ENCODE measurements around the gene NTHL1.

- TF ChIP-seq CTCF (IDR thresholded peaks at IDR 0.05), result no peak
- TF ChIP-seq POLR2A (IDR thresholded peaks at IDR 0.05), result no peak
Observed at GRCh38 chr16:2026461-2027023, 21.1 kb downstream of the NTHL1 start, which contains the start of gene NHERF2.

Data from testis (tissue), 2 donors.